Vagina (tissue), 2 donors: ENCODE results near the gene EMCN. TPM values are rescaled to one million over a fixed set of nuclear protein-coding genes. Genes with fewer than 3 reads are reported as not detected.

Experiments used
- DNase-seq, 2 donors: peaks; one replicate each; pipeline ENCODE4 v3.0.0-alpha.2; 2017; ENCODE audit errors: extremely low spot score in 2 of 2
- H3K27ac ChIP-seq: fragments of 200-600 bp; sonication (generic); one replicate; pipeline ENCODE4 v1.5.1; 2019
- H3K27me3 ChIP-seq: fragments of 200-600 bp; sonication (generic); one replicate; pipeline ENCODE4 v1.5.1; 2019
- H3K36me3 ChIP-seq, 2 donors: fragments of 200-600 bp; sonication (generic); one replicate each; pipeline ENCODE4 v1.5.1; 2017 to 2019
- H3K4me1 ChIP-seq: fragments of 200-600 bp; sonication (generic); one replicate; pipeline ENCODE4 v1.5.1; 2019
- H3K4me3 ChIP-seq, 2 donors: fragments of 200-600 bp; sonication (generic); 1 replicate in 1 of 2; 2 replicates in 1 of 2; pipeline ENCODE4 v1.5.1; 2016 to 2019
- H3K9me3 ChIP-seq: fragments of 200-600 bp; sonication (generic); one replicate; pipeline ENCODE4 v1.5.1; 2019
- POLR2A ChIP-seq, 2 donors: fragments of 450-650 bp; IDR thresholded peaks; one replicate each; pipeline ENCODE4 v1.6.1; 2017; ENCODE audit warnings: antibody characterized with exemption in 2 of 2, mild to moderate bottlenecking in 2 of 2, moderate library complexity in 2 of 2
- POLR2AphosphoS5 ChIP-seq, 2 donors: sonication (generic); formaldehyde crosslinking; IDR thresholded peaks; one replicate each; pipeline ENCODE4 v1.9.0; 2017; ENCODE audit warnings: antibody characterized with exemption in 2 of 2, mild to moderate bottlenecking in 2 of 2, low read depth in 1 of 2; ENCODE audit not compliant: insufficient read depth in 1 of 2
- intact Hi-C: fragments of 100-400 bp; cut with DNase I; formaldehyde crosslinking; loops from one replicate; pipeline ENCODE4 v1.15.1; 2023
- total RNA-seq: library from RNA; depleted of rRNA; stranded (reverse); fragments of >200 nt; gene quantifications from one replicate; pipeline ENCODE4 v1.2.3, GENCODE V29; 2016
- TF ChIP-seq, protein P1 (sequence below), 3 experiments: fragments of 450-650 bp in 2 of 3; fragments of 200-600 bp in 1 of 3; sonication (generic) in 1 of 3; IDR thresholded peaks; one replicate each; pipeline ENCODE4 v1.5.1; 2017 to 2019; ENCODE audit warnings: antibody characterized with exemption in 3 of 3, mild to moderate bottlenecking in 2 of 3, moderate library complexity in 2 of 3

EMCN gene
- total RNA-seq, 1 donor from 2014 or later, result 20.1 TPM

DNA sequence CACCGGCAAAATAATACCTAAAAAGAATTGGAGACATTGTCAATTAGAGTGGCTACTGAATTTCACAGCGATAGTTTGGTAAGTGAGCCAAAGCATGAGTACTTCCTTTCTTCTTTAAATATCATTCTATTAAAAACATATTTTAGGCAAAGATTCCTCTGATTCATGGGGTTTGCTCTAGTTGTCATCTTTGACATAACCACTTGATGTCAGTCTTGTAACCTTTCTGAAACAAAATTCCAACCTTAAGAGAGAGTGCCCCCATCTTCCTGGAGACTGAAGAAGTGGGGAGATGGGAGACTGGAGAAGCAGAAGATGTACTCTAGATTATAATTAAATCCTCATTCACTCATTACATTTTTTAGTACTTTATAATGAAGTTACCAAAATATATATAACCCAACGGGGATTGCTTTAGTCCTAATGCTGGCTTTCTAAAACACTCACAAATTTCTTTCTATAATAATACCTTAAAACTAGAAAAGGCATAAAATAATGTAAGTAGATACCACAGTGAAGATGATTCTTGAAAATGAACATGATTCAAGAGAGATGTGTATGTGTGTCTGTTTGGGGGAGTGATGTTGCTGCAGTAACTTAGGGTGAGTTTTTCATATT lies 96.4 kb downstream of the EMCN start:
- Histone ChIP-seq H3K36me3 (no peaks in the 10 kb centered on the region), H3K27me3 (no peaks in the 10 kb centered on the region), H3K4me3 (no peak overlapping the region), H3K9me3 (no peaks in the 10 kb centered on the region), H3K27ac (no peak overlapping the region), H3K4me1 (peaks cover 17% of the 10 kb centered on the region)
- DNase-seq, result no peak
- TF ChIP-seq, protein P1, sequence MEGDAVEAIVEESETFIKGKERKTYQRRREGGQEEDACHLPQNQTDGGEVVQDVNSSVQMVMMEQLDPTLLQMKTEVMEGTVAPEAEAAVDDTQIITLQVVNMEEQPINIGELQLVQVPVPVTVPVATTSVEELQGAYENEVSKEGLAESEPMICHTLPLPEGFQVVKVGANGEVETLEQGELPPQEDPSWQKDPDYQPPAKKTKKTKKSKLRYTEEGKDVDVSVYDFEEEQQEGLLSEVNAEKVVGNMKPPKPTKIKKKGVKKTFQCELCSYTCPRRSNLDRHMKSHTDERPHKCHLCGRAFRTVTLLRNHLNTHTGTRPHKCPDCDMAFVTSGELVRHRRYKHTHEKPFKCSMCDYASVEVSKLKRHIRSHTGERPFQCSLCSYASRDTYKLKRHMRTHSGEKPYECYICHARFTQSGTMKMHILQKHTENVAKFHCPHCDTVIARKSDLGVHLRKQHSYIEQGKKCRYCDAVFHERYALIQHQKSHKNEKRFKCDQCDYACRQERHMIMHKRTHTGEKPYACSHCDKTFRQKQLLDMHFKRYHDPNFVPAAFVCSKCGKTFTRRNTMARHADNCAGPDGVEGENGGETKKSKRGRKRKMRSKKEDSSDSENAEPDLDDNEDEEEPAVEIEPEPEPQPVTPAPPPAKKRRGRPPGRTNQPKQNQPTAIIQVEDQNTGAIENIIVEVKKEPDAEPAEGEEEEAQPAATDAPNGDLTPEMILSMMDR (IDR thresholded peaks at IDR 0.05), result peak in 2 of 3 experiments; percentile 42 to 55
- TF ChIP-seq POLR2AphosphoS5 (IDR thresholded peaks at IDR 0.05; ENCODE audit: insufficient read depth in 1 of 2, low read depth in 1 of 2) (peak in 1 of 2 donors; percentile 12), POLR2A (IDR thresholded peaks at IDR 0.05) (no peak)
- intact Hi-C loops, result no loop called here

DNA sequence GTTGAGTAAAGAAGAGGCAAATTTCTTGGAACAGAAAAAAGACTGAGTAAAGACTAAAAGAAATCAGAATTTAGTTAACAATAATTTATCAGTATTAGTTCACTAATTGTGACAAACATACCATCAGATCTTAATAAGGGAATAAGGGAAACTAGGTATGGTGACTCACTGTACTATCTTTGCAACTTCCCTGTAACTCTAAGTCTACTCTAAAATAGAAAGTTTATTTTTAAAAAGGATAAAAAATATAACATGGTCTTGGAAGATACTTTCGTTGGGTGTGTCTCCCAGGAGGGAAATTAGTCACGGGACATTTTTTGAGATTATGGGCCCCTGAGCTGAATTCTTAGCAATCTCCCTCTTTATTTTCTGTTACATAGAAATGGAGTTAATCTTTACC lies 97.3 kb downstream of the EMCN start:
- Histone ChIP-seq H3K36me3 (no peaks in the 10 kb centered on the region), H3K27me3 (no peaks in the 10 kb centered on the region), H3K4me1 (peaks cover 17% of the 10 kb centered on the region), H3K27ac (no peak overlapping the region), H3K9me3 (no peaks in the 10 kb centered on the region), H3K4me3 (no peak overlapping the region)
- TF ChIP-seq POLR2AphosphoS5 (IDR thresholded peaks at IDR 0.05; ENCODE audit: insufficient read depth in 1 of 2, low read depth in 1 of 2), result no peak
- no peak for TF ChIP-seq POLR2A (IDR thresholded peaks at IDR 0.05)
- TF ChIP-seq, protein P1 (IDR thresholded peaks at IDR 0.05), result no peak
- no peak for DNase-seq
- intact Hi-C loops, result no loop called here

DNA sequence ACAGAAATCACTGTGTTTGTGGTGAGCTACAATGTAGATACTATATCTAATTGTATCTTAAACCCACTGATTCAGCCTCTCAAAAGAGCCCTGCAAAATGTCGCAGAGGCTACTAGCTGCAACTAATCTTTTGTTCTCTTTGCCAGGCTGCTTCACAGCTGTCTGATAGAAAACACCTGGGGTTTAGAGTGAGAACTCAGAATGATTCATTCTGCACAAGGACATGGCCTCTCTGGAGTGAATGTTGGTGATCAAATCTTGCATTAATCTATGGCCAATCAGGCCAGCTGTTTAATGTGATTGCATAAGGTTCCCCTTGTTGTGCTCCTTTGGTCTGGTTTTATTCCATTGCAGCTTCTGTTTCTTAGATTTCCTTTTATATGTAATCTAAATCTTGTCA lies 100.3 kb downstream of the EMCN start:
- H3K27ac ChIP-seq, result no peak overlapping the region
- H3K4me1 ChIP-seq, result peaks cover 17% of the 10 kb centered on the region
- H3K36me3 ChIP-seq, result no peaks in the 10 kb centered on the region
- intact Hi-C loops, result no loop called here
- DNase-seq, result no peak
- TF ChIP-seq POLR2AphosphoS5 (IDR thresholded peaks at IDR 0.05; ENCODE audit: insufficient read depth in 1 of 2, low read depth in 1 of 2), result no peak
- no peak overlapping the region for H3K4me3 ChIP-seq
- H3K27me3 ChIP-seq, result no peaks in the 10 kb centered on the region
- no peaks in the 10 kb centered on the region for H3K9me3 ChIP-seq

DNA sequence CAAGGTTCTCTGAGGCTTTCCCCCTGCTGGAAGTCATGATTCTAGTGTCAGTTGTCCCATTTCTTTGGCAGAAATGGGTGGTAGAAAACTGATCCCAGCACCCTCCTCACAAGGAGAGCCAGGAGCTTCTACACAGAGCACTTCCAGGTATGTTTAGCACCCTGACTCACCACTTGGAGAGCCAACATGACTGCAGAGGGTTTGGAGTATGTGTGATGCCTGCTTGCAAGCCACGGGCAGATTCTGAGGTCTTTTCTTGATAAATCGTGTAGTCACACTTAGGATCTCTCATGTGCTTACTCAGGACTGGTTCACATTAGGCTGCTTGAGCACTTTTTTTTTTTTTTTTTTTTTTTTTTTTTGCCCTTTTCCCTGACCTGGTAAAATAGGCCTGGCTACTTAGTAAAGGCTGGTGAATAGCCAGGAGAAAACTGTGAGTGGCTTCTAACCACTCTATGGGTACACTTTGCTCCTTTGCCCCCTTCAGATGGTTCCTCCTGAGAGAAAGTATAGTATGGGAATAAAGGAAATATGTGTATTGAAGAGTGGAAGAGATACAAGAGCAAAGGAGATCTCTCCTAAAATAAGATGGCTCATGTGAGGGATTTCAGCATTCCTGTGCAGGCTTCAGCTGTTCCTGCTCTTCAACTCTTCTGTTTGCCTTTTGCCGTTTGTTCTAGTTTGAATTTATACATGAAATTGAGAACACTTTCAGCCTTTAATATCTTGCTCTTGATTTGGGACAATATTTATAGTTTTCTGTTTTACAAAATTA lies 103.6 kb downstream of the EMCN start:
- Histone ChIP-seq H3K27ac (no peak overlapping the region), H3K4me3 (no peak overlapping the region), H3K27me3 (no peaks in the 10 kb centered on the region), H3K36me3 (no peaks in the 10 kb centered on the region), H3K4me1 (no peaks in the 10 kb centered on the region), H3K9me3 (no peaks in the 10 kb centered on the region)
- intact Hi-C loops, result no loop called here
- no peak for TF ChIP-seq POLR2A (IDR thresholded peaks at IDR 0.05)
- TF ChIP-seq, protein P1 (IDR thresholded peaks at IDR 0.05), result no peak
- TF ChIP-seq POLR2AphosphoS5 (IDR thresholded peaks at IDR 0.05; ENCODE audit: insufficient read depth in 1 of 2, low read depth in 1 of 2), result no peak
- no peak for DNase-seq

DNA sequence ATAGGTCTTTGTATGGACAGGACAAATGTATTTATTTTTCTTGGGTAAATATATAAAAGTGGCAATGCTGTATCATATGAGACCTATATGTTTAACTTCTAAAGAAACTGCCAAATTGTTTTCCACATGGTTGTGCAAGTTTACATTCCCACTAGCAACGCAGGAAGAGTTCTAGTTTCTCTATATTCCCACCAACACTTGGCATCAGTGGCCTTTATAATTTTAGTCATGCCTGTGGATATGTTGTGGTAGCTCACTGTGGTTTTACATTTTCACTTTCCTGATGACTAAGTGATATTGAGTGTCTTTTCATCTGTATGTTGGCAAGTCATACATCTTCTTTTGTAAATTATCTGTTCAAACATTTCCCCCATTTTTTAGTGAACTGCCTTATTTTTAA lies 126.0 kb downstream of the EMCN start:
- Histone ChIP-seq H3K27me3 (no peaks in the 10 kb centered on the region), H3K36me3 (no peaks in the 10 kb centered on the region), H3K9me3 (no peaks in the 10 kb centered on the region), H3K4me3 (no peak overlapping the region), H3K27ac (no peak overlapping the region), H3K4me1 (no peaks in the 10 kb centered on the region)
- TF ChIP-seq POLR2AphosphoS5 (IDR thresholded peaks at IDR 0.05; ENCODE audit: insufficient read depth in 1 of 2, low read depth in 1 of 2) (no peak), POLR2A (IDR thresholded peaks at IDR 0.05) (no peak)
- TF ChIP-seq, protein P1 (IDR thresholded peaks at IDR 0.05), result no peak
- intact Hi-C loops, result no loop called here
- no peak for DNase-seq
